Measurements from ENCODE around the gene ATP1B4. TPM values are rescaled to one million over a fixed set of nuclear protein-coding genes. Genes with fewer than 3 reads are reported as not detected.

Gene ATP1B4
- polyA plus RNA-seq, 1 donor (not counting 4 experiments of a cell fraction or from before 2014, with no cell fraction given) = not detected

- H3K36me3 ChIP-seq (ENCODE audit: control insufficient read depth in 2 of 2, extremely low read depth in 1 of 2, insufficient read depth in 2 of 2, low read length in 2 of 2) = no peaks in the 10 kb centered on the region
- DNase-seq (ENCODE audit: low read depth, low spot score) (no peak), FAIRE-seq (no peak)
- H4K20me1 ChIP-seq (ENCODE audit: control insufficient read depth, extremely low read depth, insufficient read depth, low read length) = no peaks in the 10 kb centered on the region
- no peaks in the 10 kb centered on the region for H3K9me3 ChIP-seq (ENCODE audit: control insufficient read depth, low read depth, low read length)
- no peaks in the 10 kb centered on the region for H3K79me2 ChIP-seq (ENCODE audit: control insufficient read depth, insufficient read depth, low read length)
- dilution Hi-C loops (cut with MboI; ENCODE audit: extremely low pct_ligation_motif_present, low sequenced_read_pairs) = no loop called here
- no peak overlapping the region for H3K9ac ChIP-seq (ENCODE audit: control insufficient read depth, extremely low read depth, insufficient read depth, low read length)
- no peak overlapping the region for H2AFZ ChIP-seq (ENCODE audit: control insufficient read depth, low read length)
- no peak overlapping the region for H3K4me3 ChIP-seq (ENCODE audit: control insufficient read depth in 2 of 3, extremely low read depth in 1 of 3, insufficient read depth in 2 of 3, low read depth in 1 of 3, low read length in 3 of 3)
- no peak overlapping the region for H3K27ac ChIP-seq (ENCODE audit: control insufficient read depth, insufficient read depth, low read length)
- no peak overlapping the region for H3K4me2 ChIP-seq (ENCODE audit: control insufficient read depth, extremely low read depth, insufficient read depth, low read depth, low read length)
- H3K27me3 ChIP-seq (ENCODE audit: control insufficient read depth, extremely low read depth, insufficient read depth, low read length) = no peaks in the 10 kb centered on the region
- TF ChIP-seq EZH2 (IDR thresholded peaks at IDR 0.05; ENCODE audit: low read length) (no peak), CTCF (optimal IDR thresholded peaks at IDR 0.05 in 1 of 3, IDR thresholded peaks at IDR 0.05 in 1 of 3, conservative IDR thresholded peaks at IDR 0.05 in 1 of 3; ENCODE audit: extremely low read depth in 1 of 3, insufficient read depth in 2 of 3, low read length in 3 of 3) (no peak)
- no peaks in the 10 kb centered on the region for H3K9me1 ChIP-seq (ENCODE audit: control insufficient read depth, extremely low read depth, insufficient read depth, low read length)
- H3K4me1 ChIP-seq (ENCODE audit: control insufficient read depth, extremely low read depth, insufficient read depth, low read length) = no peaks in the 10 kb centered on the region
Measured at GRCh38 chrX:120356084-120356483, 5.8 kb upstream of the ATP1B4 start.

DNA sequence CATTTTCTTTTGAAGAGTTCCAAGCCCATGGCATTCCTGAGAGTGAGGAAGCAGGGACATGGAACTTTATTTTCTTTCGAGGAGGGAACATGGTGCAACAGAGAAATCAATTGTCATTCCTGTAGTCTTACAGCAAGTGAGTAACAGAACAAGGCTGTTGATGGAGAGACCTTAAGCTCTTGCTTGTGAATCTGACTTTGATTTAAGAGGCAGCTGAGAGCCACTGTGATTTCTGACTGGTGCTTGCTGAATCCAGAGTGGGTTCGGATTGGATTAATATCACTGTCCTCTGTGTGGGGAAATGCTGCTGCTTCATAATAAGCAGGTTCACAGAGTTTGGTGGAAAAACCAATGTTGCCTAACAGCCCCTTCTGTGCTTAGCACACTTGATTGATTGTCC is 4.7 kb upstream of the ATP1B4 start:
- FAIRE-seq (no peak), DNase-seq (ENCODE audit: low read depth, low spot score) (no peak)
- dilution Hi-C loops (cut with MboI; ENCODE audit: extremely low pct_ligation_motif_present, low sequenced_read_pairs) = no loop called here
- no peak overlapping the region for H3K27ac ChIP-seq (ENCODE audit: control insufficient read depth, insufficient read depth, low read length)
- TF ChIP-seq CTCF (optimal IDR thresholded peaks at IDR 0.05 in 1 of 3, IDR thresholded peaks at IDR 0.05 in 1 of 3, conservative IDR thresholded peaks at IDR 0.05 in 1 of 3; ENCODE audit: extremely low read depth in 1 of 3, insufficient read depth in 2 of 3, low read length in 3 of 3) (no peak), EZH2 (IDR thresholded peaks at IDR 0.05; ENCODE audit: low read length) (no peak)
- H4K20me1 ChIP-seq (ENCODE audit: control insufficient read depth, extremely low read depth, insufficient read depth, low read length) = no peaks in the 10 kb centered on the region
- H3K36me3 ChIP-seq (ENCODE audit: control insufficient read depth in 2 of 2, extremely low read depth in 1 of 2, insufficient read depth in 2 of 2, low read length in 2 of 2) = no peaks in the 10 kb centered on the region
- no peaks in the 10 kb centered on the region for H3K79me2 ChIP-seq (ENCODE audit: control insufficient read depth, insufficient read depth, low read length)
- H3K4me1 ChIP-seq (ENCODE audit: control insufficient read depth, extremely low read depth, insufficient read depth, low read length) = no peaks in the 10 kb centered on the region
- no peak overlapping the region for H3K4me3 ChIP-seq (ENCODE audit: control insufficient read depth in 2 of 3, extremely low read depth in 1 of 3, insufficient read depth in 2 of 3, low read depth in 1 of 3, low read length in 3 of 3)
- no peaks in the 10 kb centered on the region for H3K9me1 ChIP-seq (ENCODE audit: control insufficient read depth, extremely low read depth, insufficient read depth, low read length)
- H3K9ac ChIP-seq (ENCODE audit: control insufficient read depth, extremely low read depth, insufficient read depth, low read length) = no peak overlapping the region
- H3K4me2 ChIP-seq (ENCODE audit: control insufficient read depth, extremely low read depth, insufficient read depth, low read depth, low read length) = no peak overlapping the region
- no peaks in the 10 kb centered on the region for H3K9me3 ChIP-seq (ENCODE audit: control insufficient read depth, low read depth, low read length)
- no peak overlapping the region for H2AFZ ChIP-seq (ENCODE audit: control insufficient read depth, low read length)
- H3K27me3 ChIP-seq (ENCODE audit: control insufficient read depth, extremely low read depth, insufficient read depth, low read length) = no peaks in the 10 kb centered on the region

Measured in keratinocyte (primary cell).